Fibroblast of lung (primary cell): ENCODE results near the gene KCNG2. TPM values are rescaled to one million over a fixed set of nuclear protein-coding genes. Genes with fewer than 3 reads are reported as not detected.
A peak's percentile ranks its signal among the peaks of the same experiment; 100 is the strongest.
"Not testable (repeated sequence)": the region's sequence is repeated elsewhere in the genome, so short reads cannot be mapped to it uniquely, and the experiment has no call there.

Experiments
- DNase-seq, 2 donors: peaks; one replicate each; pipeline versions ENCODE4 v3.0.0 to v3.0.0-alpha.2; 2010; ENCODE audit warnings: low read depth in 2 of 2
- H2AFZ ChIP-seq: 2 replicates; pipeline ENCODE4 v1.5.1; 2012; ENCODE audit warnings: low read length, control low read depth, inconsistent platforms
- H3K27ac ChIP-seq: 2 replicates; pipeline ENCODE4 v1.5.1; 2011; ENCODE audit warnings: low read length, control low read depth; ENCODE audit not compliant: insufficient read depth
- H3K27me3 ChIP-seq: 2 replicates; pipeline ENCODE4 v1.5.1; 2011; ENCODE audit warnings: mild to moderate bottlenecking, low read length; ENCODE audit not compliant: control insufficient read depth, insufficient read depth
- H3K36me3 ChIP-seq: 2 replicates; pipeline ENCODE4 v1.5.1; 2011; ENCODE audit warnings: low read length; ENCODE audit not compliant: control insufficient read depth, insufficient read depth
- H3K4me1 ChIP-seq: 2 replicates; pipeline ENCODE4 v1.5.1; 2011; ENCODE audit warnings: low read length; ENCODE audit not compliant: control insufficient read depth, insufficient read depth; ENCODE audit errors: extremely low read depth
- H3K4me2 ChIP-seq: 2 replicates; pipeline ENCODE4 v1.5.1; 2011; ENCODE audit warnings: low read length, control low read depth; ENCODE audit not compliant: insufficient read depth; ENCODE audit errors: extremely low read depth
- H3K4me3 ChIP-seq, 4 experiments: fragments of 200-600 bp in 1 of 4; sonication (generic) in 1 of 4; replicated peaks in 1 of 4; 2 replicates each; pipeline ENCODE4 v1.5.1; 2011 to 2016; ENCODE audit warnings: low read length in 4 of 4, low read depth in 3 of 4, mild to moderate bottlenecking in 3 of 4, control low read depth in 2 of 4, inconsistent platforms in 1 of 4, mixed read lengths in 1 of 4; ENCODE audit not compliant: insufficient read depth in 1 of 4; ENCODE audit errors: control extremely low read depth in 1 of 4
- H3K79me2 ChIP-seq: 2 replicates; pipeline ENCODE4 v1.5.1; 2012; ENCODE audit warnings: mild to moderate bottlenecking, low read length, inconsistent platforms; ENCODE audit not compliant: control insufficient read depth, insufficient read depth
- H3K9ac ChIP-seq: 2 replicates; pipeline ENCODE4 v1.5.1; 2011; ENCODE audit warnings: mild to moderate bottlenecking, low read length, control low read depth; ENCODE audit not compliant: insufficient read depth
- H3K9me3 ChIP-seq: 2 replicates; pipeline ENCODE4 v1.5.1; 2012; ENCODE audit warnings: low read depth, low read length; ENCODE audit not compliant: control insufficient read depth, insufficient read depth
- H4K20me1 ChIP-seq: 2 replicates; pipeline ENCODE4 v1.5.1; 2011; ENCODE audit warnings: low read length; ENCODE audit not compliant: control insufficient read depth, insufficient read depth; ENCODE audit errors: extremely low read depth
- CTCF ChIP-seq, 2 donors: IDR thresholded peaks in 1 of 2; conservative IDR thresholded peaks in 1 of 2; 1 replicate in 1 of 2; 2 replicates in 1 of 2; pipeline ENCODE4 v1.5.1; 2011 to 2012; ENCODE audit warnings: low read length in 2 of 2, control low read depth in 1 of 2, inconsistent platforms in 1 of 2, low read depth in 1 of 2, mild to moderate bottlenecking in 1 of 2
- EZH2 ChIP-seq: IDR thresholded peaks from 2 replicates; pipeline ENCODE4 v1.5.1; 2012; ENCODE audit warnings: low read length, control low read depth, mild to moderate bottlenecking; ENCODE audit errors: missing control alignments
- polyA plus RNA-seq, 2 donors: library from polyadenylated mRNA; depleted of rRNA in 1 of 2; stranded (reverse) in 1 of 2; unstranded in 1 of 2; fragments of >200 nt; gene quantifications; 2 replicates each; pipeline ENCODE4 v1.2.1, GENCODE V29; 2011 to 2012; ENCODE audit warnings: missing spikeins in 1 of 2
- total RNA-seq: library from RNA; depleted of rRNA; stranded (reverse); fragments of >200 nt; gene quantifications from 2 replicates; pipeline ENCODE4 v1.2.1, GENCODE V29; 2014

Gene KCNG2
- total and polyA plus RNA-seq, 2 donors (not counting 1 experiment from before 2014, with no cell fraction given), result 0.42 to 10.1 TPM

GRCh38 chr18:79749251-79750191 lies 48.2 kb upstream of the KCNG2 start:
- no peak for TF ChIP-seq EZH2
- TF ChIP-seq CTCF (conservative IDR thresholded peaks at IDR 0.05 in 1 of 2, IDR thresholded peaks at IDR 0.05 in 1 of 2; ENCODE audit: low read depth in 1 of 2, low read length in 2 of 2), result no peak
- DNase-seq, result peak; percentile 46 to 50
- Histone ChIP-seq H3K4me3 (no peak overlapping the region), H2AFZ (no peak overlapping the region), H3K79me2 (no peaks in the 10 kb centered on the region), H3K4me1 (no peaks in the 10 kb centered on the region), H3K4me2 (no peak overlapping the region), H3K9ac (no peak overlapping the region), H3K36me3 (peaks cover 9% of the 10 kb centered on the region), H3K9me3 (no peaks in the 10 kb centered on the region), H4K20me1 (no peaks in the 10 kb centered on the region), H3K27ac (no peak overlapping the region), H3K27me3 (no peaks in the 10 kb centered on the region)

GRCh38 chr18:79750980-79751571 lies 46.7 kb upstream of the KCNG2 start:
- no peak for TF ChIP-seq EZH2
- no peak for TF ChIP-seq CTCF (conservative IDR thresholded peaks at IDR 0.05 in 1 of 2, IDR thresholded peaks at IDR 0.05 in 1 of 2; ENCODE audit: low read depth in 1 of 2, low read length in 2 of 2)
- Histone ChIP-seq H3K27ac (no peak overlapping the region), H3K36me3 (peaks cover 12% of the 10 kb centered on the region), H3K27me3 (no peaks in the 10 kb centered on the region), H3K9me3 (no peaks in the 10 kb centered on the region), H3K9ac (no peak overlapping the region), H2AFZ (no peak overlapping the region), H3K4me2 (no peak overlapping the region), H4K20me1 (no peaks in the 10 kb centered on the region), H3K4me3 (no peak overlapping the region), H3K4me1 (no peaks in the 10 kb centered on the region), H3K79me2 (no peaks in the 10 kb centered on the region)
- DNase-seq, result no peak

- H3K4me2 ChIP-seq, H3K9ac ChIP-seq, DNase-seq, H3K9me3 ChIP-seq, H4K20me1 ChIP-seq, H3K4me1 ChIP-seq, H3K79me2 ChIP-seq, H2AFZ ChIP-seq, H3K27me3 ChIP-seq, H3K4me3 ChIP-seq, H3K27ac ChIP-seq: not testable (repeated sequence)
- peaks cover 12% of the 10 kb centered on the region for H3K36me3 ChIP-seq
These were observed 45.7 kb upstream of the KCNG2 start for GRCh38 chr18:79751918-79752578.

GRCh38 chr18:79752946-79753345 lies 44.8 kb upstream of the KCNG2 start:
- not testable (repeated sequence) for DNase-seq, H3K79me2 ChIP-seq, H3K9me3 ChIP-seq, H3K4me3 ChIP-seq, H3K4me2 ChIP-seq, H3K27me3 ChIP-seq, H3K4me1 ChIP-seq, H3K36me3 ChIP-seq, H3K9ac ChIP-seq, H4K20me1 ChIP-seq, H3K27ac ChIP-seq, H2AFZ ChIP-seq
